Activated CD4-positive, alpha-beta memory T cell treated with anti-CD3 and anti-CD28 coated beads, Interleukin-2, amount 10 ng/mL, durations not matched to agents 7 days and 5 days (primary cell): ENCODE data around the gene KCNMA1. TPM values are rescaled to one million over a fixed set of nuclear protein-coding genes. Genes with fewer than 3 reads are reported as not detected.

Experiments used
- CTCF ChIA-PET: fragments of 350-600 bp; sonication (Branson Sonifier 250); formaldehyde crosslinking; loops from one replicate; lab custom pipeline; 2021; ENCODE audit warnings: antibody characterized with exemption, inconsistent platforms; lab: Charles Lee
- POLR2A ChIA-PET: fragments of 350-600 bp; sonication (Branson Sonifier 250); formaldehyde crosslinking; loops from one replicate; lab custom pipeline; 2021; ENCODE audit warnings: antibody characterized with exemption; lab: Charles Lee
- DNase-seq: peaks from one replicate; pipeline ENCODE4 v3.0.0-alpha.2; 2020
- H3K27ac Mint-ChIP-seq: one replicate; pipeline ENCODE4 v1.8.0; 2021; ENCODE audit warnings: mild to moderate bottlenecking, mixed read lengths
- H3K27me3 Mint-ChIP-seq: one replicate; pipeline ENCODE4 v1.8.0; 2021; ENCODE audit warnings: mixed read lengths
- H3K36me3 Mint-ChIP-seq: one replicate; pipeline ENCODE4 v1.8.0; 2021; ENCODE audit warnings: low read depth, mixed read lengths
- H3K4me1 Mint-ChIP-seq: one replicate; pipeline ENCODE4 v1.8.0; 2021; ENCODE audit warnings: mixed read lengths
- H3K4me3 Mint-ChIP-seq: one replicate; pipeline ENCODE4 v1.8.0; 2021; ENCODE audit warnings: mild to moderate bottlenecking, mixed read lengths
- H3K9me3 Mint-ChIP-seq: one replicate; pipeline ENCODE4 v1.8.0; 2021; ENCODE audit warnings: mixed read lengths
- total RNA-seq, 2 experiments: library from RNA; stranded (reverse); gene quantifications; one replicate each; pipeline ENCODE4 v1.2.3, GENCODE V29; 2021

The KCNMA1 gene
- total RNA-seq, 2 experiments from 2014 or later = 0.25 to 0.38 TPM

GRCh38 chr10:77038407-77038806 lies 599.2 kb downstream of the KCNMA1 start:
- H3K27ac Mint-ChIP-seq = no peak overlapping the region
- CTCF ChIA-PET = no interaction called here
- POLR2A ChIA-PET = no interaction called here

GRCh38 chr10:77037735-77038403 lies 599.7 kb downstream of the KCNMA1 start:
- H3K27ac Mint-ChIP-seq = no peak overlapping the region
- CTCF ChIA-PET = no interaction called here
- DNase-seq = no peak
- H3K9me3 Mint-ChIP-seq = no peaks in the 10 kb centered on the region
- no peak overlapping the region for H3K4me3 Mint-ChIP-seq
- peaks cover 6% of the 10 kb centered on the region for H3K4me1 Mint-ChIP-seq
- H3K36me3 Mint-ChIP-seq = no peaks in the 10 kb centered on the region
- POLR2A ChIA-PET = no interaction called here
- no peaks in the 10 kb centered on the region for H3K27me3 Mint-ChIP-seq

More at GRCh38 chr10:77038407-77038806, 599.2 kb downstream of the KCNMA1 start:
- DNase-seq = no peak
- H3K27me3 Mint-ChIP-seq = no peaks in the 10 kb centered on the region
- H3K9me3 Mint-ChIP-seq = no peaks in the 10 kb centered on the region
- H3K36me3 Mint-ChIP-seq = no peaks in the 10 kb centered on the region
- H3K4me1 Mint-ChIP-seq = peaks cover 6% of the 10 kb centered on the region
- no peak overlapping the region for H3K4me3 Mint-ChIP-seq

GRCh38 chr10:77036993-77037734 lies 600.4 kb downstream of the KCNMA1 start:
- ChIA-PET POLR2A (no interaction called here), CTCF (no interaction called here)

GRCh38 chr10:77036276-77036675 lies 601.3 kb downstream of the KCNMA1 start:
- CTCF ChIA-PET = no interaction called here
- Mint-ChIP-seq H3K9me3 (no peaks in the 10 kb centered on the region), H3K4me3 (no peak overlapping the region), H3K27me3 (no peaks in the 10 kb centered on the region), H3K36me3 (no peaks in the 10 kb centered on the region), H3K27ac (no peak overlapping the region), H3K4me1 (no peaks in the 10 kb centered on the region)
- POLR2A ChIA-PET = no interaction called here
- DNase-seq = no peak

More at GRCh38 chr10:77036993-77037734, 600.4 kb downstream of the KCNMA1 start:
- H3K27me3 Mint-ChIP-seq = no peaks in the 10 kb centered on the region
- no peaks in the 10 kb centered on the region for H3K9me3 Mint-ChIP-seq
- no peaks in the 10 kb centered on the region for H3K36me3 Mint-ChIP-seq
- no peak overlapping the region for H3K27ac Mint-ChIP-seq
- peaks cover 6% of the 10 kb centered on the region for H3K4me1 Mint-ChIP-seq
- no peak overlapping the region for H3K4me3 Mint-ChIP-seq
- no peak for DNase-seq

- Mint-ChIP-seq H3K27me3 (no peaks in the 10 kb centered on the region), H3K27ac (no peak overlapping the region), H3K9me3 (no peaks in the 10 kb centered on the region), H3K36me3 (no peaks in the 10 kb centered on the region), H3K4me1 (no peaks in the 10 kb centered on the region), H3K4me3 (no peak overlapping the region)
- CTCF ChIA-PET = interaction anchor here (1.0 kb wide), 1 partner anchor 16 kb away, joined by 3 read pairs; no protein-coding TSS in a partner anchor
- POLR2A ChIA-PET = no interaction called here
- DNase-seq = no peak
Observed at GRCh38 chr10:77034795-77035194, 602.8 kb downstream of the KCNMA1 start.

GRCh38 chr10:77034240-77034639 lies 603.4 kb downstream of the KCNMA1 start:
- Mint-ChIP-seq H3K9me3 (no peaks in the 10 kb centered on the region), H3K27ac (no peak overlapping the region), H3K27me3 (no peaks in the 10 kb centered on the region), H3K36me3 (no peaks in the 10 kb centered on the region), H3K4me1 (no peaks in the 10 kb centered on the region), H3K4me3 (no peak overlapping the region)
- ChIA-PET CTCF (interaction anchor here (1.0 kb wide), 1 partner anchor 16 kb away, joined by 3 read pairs; no protein-coding TSS in a partner anchor), POLR2A (no interaction called here)
- DNase-seq = no peak

GRCh38 chr10:77032188-77032570 lies 605.4 kb downstream of the KCNMA1 start:
- Mint-ChIP-seq H3K27me3 (no peaks in the 10 kb centered on the region), H3K9me3 (no peaks in the 10 kb centered on the region), H3K4me1 (no peaks in the 10 kb centered on the region), H3K36me3 (no peaks in the 10 kb centered on the region), H3K27ac (no peak overlapping the region), H3K4me3 (no peak overlapping the region)
- ChIA-PET POLR2A (no interaction called here), CTCF (no interaction called here)
- DNase-seq = no peak

- no peak overlapping the region for H3K4me3 Mint-ChIP-seq
- H3K4me1 Mint-ChIP-seq = no peaks in the 10 kb centered on the region
- H3K27me3 Mint-ChIP-seq = no peaks in the 10 kb centered on the region
- POLR2A ChIA-PET = no interaction called here
- H3K27ac Mint-ChIP-seq = no peak overlapping the region
- no peaks in the 10 kb centered on the region for H3K36me3 Mint-ChIP-seq
- CTCF ChIA-PET = no interaction called here
- DNase-seq = no peak
- H3K9me3 Mint-ChIP-seq = no peaks in the 10 kb centered on the region
Observed at GRCh38 chr10:77031531-77032187, 605.9 kb downstream of the KCNMA1 start.

GRCh38 chr10:77030974-77031373 lies 606.6 kb downstream of the KCNMA1 start:
- no peaks in the 10 kb centered on the region for H3K27me3 Mint-ChIP-seq
- H3K36me3 Mint-ChIP-seq = no peaks in the 10 kb centered on the region
- no peaks in the 10 kb centered on the region for H3K9me3 Mint-ChIP-seq
- no peak overlapping the region for H3K27ac Mint-ChIP-seq
- ChIA-PET CTCF (no interaction called here), POLR2A (no interaction called here)
- no peak overlapping the region for H3K4me3 Mint-ChIP-seq
- no peak for DNase-seq
- no peaks in the 10 kb centered on the region for H3K4me1 Mint-ChIP-seq

- ChIA-PET POLR2A (no interaction called here), CTCF (no interaction called here)
- H3K4me3 Mint-ChIP-seq = no peak overlapping the region
- H3K4me1 Mint-ChIP-seq = no peaks in the 10 kb centered on the region
- H3K27me3 Mint-ChIP-seq = no peaks in the 10 kb centered on the region
- H3K27ac Mint-ChIP-seq = no peak overlapping the region
- H3K9me3 Mint-ChIP-seq = no peaks in the 10 kb centered on the region
- no peaks in the 10 kb centered on the region for H3K36me3 Mint-ChIP-seq
- no peak for DNase-seq
Observed at GRCh38 chr10:77029777-77030717, 607.6 kb downstream of the KCNMA1 start.

- POLR2A ChIA-PET = no interaction called here
- H3K4me1 Mint-ChIP-seq = no peaks in the 10 kb centered on the region
- H3K4me3 Mint-ChIP-seq = no peak overlapping the region
- H3K27ac Mint-ChIP-seq = no peak overlapping the region
- CTCF ChIA-PET = no interaction called here
- no peaks in the 10 kb centered on the region for H3K9me3 Mint-ChIP-seq
- no peaks in the 10 kb centered on the region for H3K27me3 Mint-ChIP-seq
- H3K36me3 Mint-ChIP-seq = no peaks in the 10 kb centered on the region
- no peak for DNase-seq
Observed at GRCh38 chr10:77028042-77028441, 609.6 kb downstream of the KCNMA1 start.

- H3K9me3 Mint-ChIP-seq = no peaks in the 10 kb centered on the region
- CTCF ChIA-PET = no interaction called here
- no peak overlapping the region for H3K4me3 Mint-ChIP-seq
- no peak for DNase-seq
- POLR2A ChIA-PET = no interaction called here
- H3K27ac Mint-ChIP-seq = no peak overlapping the region
- no peaks in the 10 kb centered on the region for H3K4me1 Mint-ChIP-seq
- H3K27me3 Mint-ChIP-seq = no peaks in the 10 kb centered on the region
- H3K36me3 Mint-ChIP-seq = no peaks in the 10 kb centered on the region
Observed at GRCh38 chr10:77027576-77027975, 610.0 kb downstream of the KCNMA1 start.
